GM12891 (cell line): ENCODE measurements around the gene CD46.

Experiments
- DNase-seq: peaks from one replicate; pipeline ENCODE4 v3.0.0; 2011; ENCODE audit warnings: low spot score; ENCODE audit not compliant: insufficient read length
- FAIRE-seq: peaks from 2 replicates; lab custom pipeline; 2011; peaks lifted over from hg19 to GRCh38; lab: Jason Lieb, UNC
- PAX5 ChIP-seq: IDR thresholded peaks from 2 replicates; pipeline ENCODE4 v1.6.1; 2011; ENCODE audit warnings: low read length, moderate library complexity, mild to moderate bottlenecking; ENCODE audit not compliant: insufficient read depth, severe bottlenecking
- POLR2A ChIP-seq: IDR thresholded peaks from 2 replicates; pipeline ENCODE4 v1.6.1; 2011; ENCODE audit warnings: low read depth, low read length, control low read depth
- POLR2AphosphoS5 ChIP-seq: IDR thresholded peaks from 2 replicates; pipeline ENCODE4 v1.6.1; 2011; ENCODE audit warnings: low read depth, low read length, control low read depth
- POU2F2 ChIP-seq: IDR thresholded peaks from 2 replicates; pipeline ENCODE4 v1.6.1; 2011; ENCODE audit warnings: low read depth, mild to moderate bottlenecking, control low read depth, low read length, moderate library complexity
- SPI1 ChIP-seq: IDR thresholded peaks from 2 replicates; pipeline ENCODE4 v1.6.1; 2011; ENCODE audit warnings: low read depth, low read length, control low read depth
- TAF1 ChIP-seq: IDR thresholded peaks from 2 replicates; pipeline ENCODE4 v1.6.1; 2011; ENCODE audit warnings: low read depth, low read length, control low read depth

Gene CD46

DNA sequence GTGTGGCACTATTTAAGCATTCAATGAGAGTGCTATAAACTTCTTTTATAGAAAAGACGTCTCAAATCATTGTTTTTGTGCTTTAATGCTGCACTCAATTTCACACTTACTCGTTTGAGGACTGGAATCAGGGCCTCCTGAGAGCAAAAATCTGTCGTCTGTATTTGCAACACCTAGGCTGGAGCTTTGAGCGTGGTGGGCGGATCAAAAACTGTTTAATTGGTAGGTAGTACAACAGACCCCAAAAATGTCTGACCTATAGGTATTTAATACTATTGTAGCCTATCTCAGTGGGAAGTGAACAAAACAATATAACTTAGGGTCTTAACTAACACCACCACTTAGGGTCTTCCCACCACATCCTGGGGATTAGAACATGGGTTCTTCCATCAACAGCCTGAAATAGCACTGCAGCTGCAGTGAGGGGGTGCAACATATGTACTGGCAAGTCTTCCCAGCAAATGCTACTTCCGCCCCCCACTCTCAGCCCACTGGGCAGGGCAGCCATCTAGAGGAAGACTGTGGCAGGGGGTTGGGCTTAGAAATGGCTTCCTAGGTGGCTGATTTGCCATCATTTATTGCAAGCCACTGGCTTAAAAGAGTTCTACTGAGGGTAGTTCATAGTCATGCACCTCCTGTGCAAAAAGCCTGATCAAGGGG, 48.3 kb downstream of the CD46 start:
- DNase-seq (no peak), FAIRE-seq (no peak)
- TF ChIP-seq POLR2A (0 out of 2 replicates have a peak, but pooled peaks have one; percentile 29), PAX5 (no peak), POLR2AphosphoS5 (no peak; the same call in 1 of the 2 replicates), SPI1 (no peak), TAF1 (no peak)

DNA sequence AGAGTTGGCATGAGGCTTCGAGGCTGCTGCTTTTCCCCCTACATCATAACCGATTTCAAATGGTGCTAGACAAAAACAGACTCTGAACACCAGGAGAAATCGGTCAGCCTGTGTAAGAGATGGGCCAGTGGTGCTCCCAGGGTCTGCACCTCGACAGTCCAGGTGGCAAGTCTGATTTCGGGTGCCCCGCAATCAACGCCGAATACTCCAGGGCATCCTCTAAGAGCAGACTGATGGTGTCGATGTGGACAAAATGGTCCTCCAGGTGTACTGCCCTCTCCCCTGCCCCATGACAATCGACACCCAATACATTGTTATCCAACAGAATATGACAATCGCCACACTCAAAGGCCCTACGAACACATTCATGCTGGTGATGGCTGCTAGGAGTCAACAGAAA, 50.0 kb downstream of the CD46 start:
- no peak for FAIRE-seq
- no peak for DNase-seq
- no peak for TF ChIP-seq TAF1
- TF ChIP-seq SPI1 = no peak
- no peak for TF ChIP-seq PAX5
- TF ChIP-seq POU2F2 = no peak
- no peak for TF ChIP-seq POLR2AphosphoS5
- no peak for TF ChIP-seq POLR2A

GRCh38 chr1:207803678-207804077, 51.8 kb downstream of the CD46 start:
- FAIRE-seq (no peak), DNase-seq (no peak)
- no peak for TF ChIP-seq PAX5
- no peak for TF ChIP-seq POU2F2
- TF ChIP-seq TAF1 = no peak
- no peak for TF ChIP-seq POLR2AphosphoS5

DNA sequence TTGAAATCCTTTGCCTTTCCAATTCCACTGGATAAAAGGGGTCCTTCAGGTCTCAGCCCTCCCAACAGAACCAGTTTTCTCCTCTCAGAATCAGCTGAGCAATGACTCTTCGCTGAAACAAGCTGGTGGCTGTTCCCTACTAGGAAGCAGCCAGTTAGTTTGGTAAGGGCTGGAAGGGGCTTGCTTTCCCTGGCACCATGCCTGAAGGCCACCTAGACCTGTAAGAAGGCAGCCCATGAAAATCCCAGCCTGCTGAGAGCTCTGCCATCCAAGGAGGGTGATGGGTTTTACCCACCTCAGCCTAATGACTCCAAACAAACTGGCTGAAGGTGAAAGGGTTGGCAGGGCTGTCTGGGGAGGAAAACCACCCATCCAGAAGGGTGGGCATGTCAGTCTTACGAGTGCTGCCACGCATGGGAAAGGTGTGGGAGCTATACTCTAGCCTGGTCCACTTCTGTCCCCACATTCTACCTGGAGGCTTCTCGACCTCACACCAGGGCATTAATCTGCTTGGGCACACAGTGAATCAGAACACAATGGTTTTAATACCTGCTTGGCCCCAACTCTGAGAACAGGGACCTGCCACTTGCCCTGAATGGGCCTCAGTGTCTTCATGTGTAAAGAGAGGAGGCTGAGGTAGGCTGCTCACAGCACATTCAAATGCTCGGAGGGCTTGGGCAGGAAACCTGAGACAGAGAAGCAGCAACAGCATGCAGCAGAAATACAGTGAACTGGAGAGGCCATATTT, 53.0 kb downstream of the CD46 start:
- FAIRE-seq = no peak
- no peak for DNase-seq
- no peak for TF ChIP-seq POLR2A
- TF ChIP-seq POU2F2 = no peak
- TF ChIP-seq POLR2AphosphoS5 = no peak
- no peak for TF ChIP-seq PAX5
- no peak for TF ChIP-seq TAF1
- TF ChIP-seq SPI1 = no peak

DNA sequence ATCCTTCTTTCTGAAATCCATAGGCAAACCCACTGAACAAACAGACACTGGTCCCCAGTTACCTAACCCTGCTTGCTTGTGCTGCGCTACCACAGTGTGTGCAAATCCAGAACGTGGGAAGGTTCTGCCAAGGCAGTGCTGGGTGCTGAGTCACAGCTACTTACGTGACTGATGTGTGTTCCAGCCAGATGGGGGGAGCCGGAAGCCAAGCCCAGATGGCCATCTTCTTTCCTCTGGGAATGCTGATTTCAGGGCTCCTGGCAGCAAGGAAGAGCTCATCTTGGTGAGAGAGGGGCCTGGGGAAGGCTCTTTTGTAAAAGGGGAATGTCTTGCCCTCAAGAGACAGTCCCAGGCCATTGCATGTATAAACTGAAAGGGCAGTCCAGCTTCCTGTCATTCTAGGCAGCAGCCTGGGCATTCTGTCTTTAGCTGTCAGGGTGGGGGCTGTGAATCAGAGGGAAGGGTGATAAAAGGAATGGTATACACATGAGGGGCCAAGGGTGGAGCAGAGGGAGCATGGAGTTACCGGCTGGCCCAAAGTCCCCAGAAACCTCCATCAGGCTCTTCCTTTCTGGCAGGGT, 54.1 kb downstream of the CD46 start:
- no peak for TF ChIP-seq PAX5
- TF ChIP-seq POU2F2 = no peak
- no peak for TF ChIP-seq POLR2AphosphoS5
- no peak for TF ChIP-seq SPI1
- TF ChIP-seq TAF1 = no peak
- no peak for FAIRE-seq
- DNase-seq = no peak

DNA sequence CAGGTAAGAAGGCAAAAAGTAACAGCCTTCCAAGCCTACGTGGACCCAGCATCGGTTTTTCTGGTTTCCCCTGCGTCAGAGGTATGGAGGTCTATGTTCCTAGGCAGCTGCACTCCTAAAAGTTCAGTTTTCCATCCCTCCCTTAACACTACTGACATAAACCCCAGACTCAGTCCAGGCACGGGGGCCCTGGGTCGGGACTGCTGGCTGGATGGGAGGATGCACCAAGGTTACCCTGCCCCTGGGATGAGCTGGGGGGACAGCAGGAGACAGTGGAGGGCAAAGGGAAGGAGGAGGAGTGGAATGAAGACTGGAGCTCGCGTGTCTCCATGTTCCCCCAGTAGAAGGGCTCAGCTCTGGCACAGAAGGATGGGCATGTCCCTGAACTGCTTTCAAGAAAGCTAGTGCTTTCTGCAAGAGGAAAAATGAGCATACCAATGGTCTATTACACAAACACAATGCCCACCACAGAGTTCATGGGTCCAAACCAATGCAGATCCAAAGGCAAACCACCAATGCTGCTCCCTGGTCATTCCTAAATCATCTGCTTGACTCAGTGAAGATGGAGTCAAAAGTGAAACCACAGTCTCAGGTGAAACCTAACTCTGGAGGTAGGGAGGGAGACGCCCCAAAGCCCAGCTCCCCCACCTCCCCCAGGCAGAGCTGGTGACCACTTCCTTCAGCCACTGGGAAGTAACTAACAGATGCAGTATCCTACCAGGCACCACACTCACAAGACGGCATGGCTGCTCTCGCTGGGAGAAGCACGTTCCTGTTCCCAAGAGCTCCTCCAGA, 54.9 kb downstream of the CD46 start:
- TF ChIP-seq POLR2A = no peak
- TF ChIP-seq TAF1 = no peak
- no peak for FAIRE-seq
- no peak for DNase-seq

- DNase-seq (no peak), FAIRE-seq (peak; percentile 33)
- TF ChIP-seq POLR2AphosphoS5 (no peak), SPI1 (peak; percentile 69)
These were observed 55.5 kb downstream of the CD46 start for GRCh38 chr1:207807326-207807689.

DNA sequence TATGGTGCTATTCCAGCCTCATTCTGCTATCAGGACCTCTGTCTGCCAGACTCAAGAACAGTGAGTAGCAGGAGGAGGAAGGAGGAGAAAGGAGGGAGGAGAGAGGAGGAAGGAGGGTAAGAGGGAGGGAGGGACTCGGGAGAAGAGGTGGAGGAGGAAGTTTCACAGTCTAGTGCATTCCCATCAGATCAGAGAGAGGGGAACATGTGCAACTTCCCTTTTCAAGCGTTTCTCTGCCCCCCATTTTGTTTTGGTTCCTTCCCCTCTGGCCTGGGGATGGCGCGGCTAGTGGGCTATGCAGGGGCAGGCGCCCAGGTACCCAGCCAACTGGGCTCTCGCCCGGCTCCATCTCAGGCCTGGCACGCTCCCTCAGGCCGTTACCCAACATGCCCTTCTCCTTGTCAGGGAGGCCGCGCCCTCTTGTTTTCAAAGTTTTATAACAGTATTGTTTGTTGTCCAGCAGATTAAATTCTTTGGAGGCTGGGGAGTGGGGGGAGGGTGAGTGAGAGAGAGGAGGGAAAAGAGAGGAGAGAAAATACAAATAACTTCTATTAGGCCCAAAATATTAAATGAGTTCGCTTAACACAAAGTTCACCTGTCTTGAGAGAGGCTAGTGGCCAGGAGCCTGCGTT, 56.0 kb downstream of the CD46 start:
- FAIRE-seq = no peak
- no peak for TF ChIP-seq SPI1
- TF ChIP-seq POLR2A = no peak
- no peak for TF ChIP-seq PAX5
- no peak for TF ChIP-seq TAF1
- no peak for TF ChIP-seq POLR2AphosphoS5
- TF ChIP-seq POU2F2 = no peak
- no peak for DNase-seq

- DNase-seq (no peak), FAIRE-seq (peak; percentile 43)
- no peak for TF ChIP-seq POLR2A
- no peak for TF ChIP-seq SPI1
- TF ChIP-seq PAX5 = no peak
- no peak for TF ChIP-seq POLR2AphosphoS5
- TF ChIP-seq POU2F2 = no peak
- TF ChIP-seq TAF1 = no peak
These were observed 56.5 kb downstream of the CD46 start for GRCh38 chr1:207808322-207808705.

GRCh38 chr1:207808911-207809555, 57.2 kb downstream of the CD46 start:
- no peak for DNase-seq
- FAIRE-seq = no peak
- TF ChIP-seq POLR2A (no peak), PAX5 (no peak), POLR2AphosphoS5 (no peak), POU2F2 (no peak), TAF1 (no peak), SPI1 (no peak)
